Adipose tissue (tissue), 3 donors: ENCODE measurements around the gene TMEM151B. TPM values are rescaled to one million over a fixed set of nuclear protein-coding genes. Genes with fewer than 3 reads are reported as not detected.
"Not testable (repeated sequence)": the region's sequence is repeated elsewhere in the genome, so short reads cannot be mapped to it uniquely, and the experiment has no call there.

Source experiments
- H3K27ac ChIP-seq: one replicate; pipeline ENCODE4 v1.5.1; 2013; ENCODE audit warnings: low read depth, low read length
- WGBS, 3 donors: extraction: QIAGEN DNeasy Blood & Tissue Kit; methylation state at CpG; one replicate each; pipeline ENCODE4 v1.1.7; 2013; 5-methylcytosine and 5-hydroxymethylcytosine counted together
- polyA plus RNA-seq, 3 donors: library from polyadenylated mRNA; stranded (reverse); fragments of 200-250 nt; gene quantifications; one replicate each; pipeline ENCODE4 v1.2.3, GENCODE V29; 2013
- donor health status: healthy with polysubstance abuse.
- donor health status: Bipolar disorder and iron deficiency.
- donor health status: healthy.

TMEM151B gene
- polyA plus RNA-seq, 3 donors: 0.06 TPM; not detected in 2

GRCh38 chr6:44230034-44230675 is 40.1 kb upstream of the TMEM151B start:
- H3K27ac ChIP-seq: no peak overlapping the region
- 94 to 95% (median 94%) methylated on average over 10 of the region's 10 CpGs for whole genome bisulfite sequencing, 3 donors

DNA sequence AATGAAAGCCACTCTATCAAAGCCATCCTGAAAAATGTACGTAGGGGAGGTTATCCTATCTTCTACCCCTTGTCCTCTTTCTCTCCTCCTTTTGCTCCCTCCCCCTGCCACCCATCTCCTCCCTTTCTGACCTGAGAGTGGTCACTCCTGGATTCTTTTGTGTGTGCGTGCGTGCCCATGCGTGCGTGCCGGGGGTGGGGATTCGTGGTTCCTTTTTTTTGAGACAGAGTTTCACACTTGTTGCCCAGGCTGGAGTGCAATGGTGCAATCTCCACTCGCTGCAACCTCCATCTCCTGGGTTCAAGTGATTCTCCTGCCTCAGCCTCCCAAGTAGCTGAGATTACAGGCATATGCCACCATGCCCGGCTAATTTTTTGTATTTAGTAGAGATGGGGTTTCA is 38.8 kb upstream of the TMEM151B start:
- WGBS, 3 donors: 61 to 95% (median 82%) methylated on average over 9 of the region's 9 CpGs
- H3K27ac ChIP-seq: not testable (repeated sequence)

DNA sequence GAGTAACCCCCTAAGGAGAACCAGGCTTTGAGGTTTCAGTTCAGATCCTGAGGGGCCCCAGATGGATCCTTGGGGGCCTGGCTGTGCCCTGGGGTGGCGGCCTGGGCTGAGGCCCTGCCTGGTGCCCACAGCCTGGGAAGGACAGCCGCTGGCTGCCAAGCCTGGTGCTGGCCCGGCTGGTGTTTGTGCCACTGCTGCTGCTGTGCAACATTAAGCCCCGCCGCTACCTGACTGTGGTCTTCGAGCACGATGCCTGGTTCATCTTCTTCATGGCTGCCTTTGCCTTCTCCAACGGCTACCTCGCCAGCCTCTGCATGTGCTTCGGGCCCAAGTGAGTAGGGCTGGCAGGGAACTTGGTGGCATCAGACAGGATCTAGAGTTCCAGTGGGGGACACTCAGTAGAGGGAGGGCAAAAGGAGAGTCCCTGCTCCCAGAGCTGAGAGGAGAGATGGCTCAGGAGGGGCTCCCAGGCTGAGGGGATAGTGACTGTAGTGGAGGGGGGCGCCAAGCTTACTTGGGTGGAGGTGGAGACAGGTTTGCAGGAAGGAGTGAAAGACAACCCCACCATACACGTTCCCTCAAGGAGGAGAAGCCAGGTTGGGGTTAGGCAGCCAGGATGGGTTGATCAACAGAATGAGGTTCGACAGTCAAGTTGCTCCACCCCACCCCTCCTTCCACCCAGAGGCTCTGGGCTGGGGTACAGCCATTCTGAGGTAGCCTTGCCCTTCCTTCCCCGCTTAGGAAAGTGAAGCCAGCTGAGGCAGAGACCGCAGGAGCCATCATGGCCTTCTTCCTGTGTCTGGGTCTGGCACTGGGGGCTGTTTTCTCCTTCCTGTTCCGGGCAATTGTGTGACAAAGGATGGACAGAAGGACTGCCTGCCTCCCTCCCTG is 37.3 kb upstream of the TMEM151B start:
- no peak overlapping the region for H3K27ac ChIP-seq
- WGBS, 3 donors: 76 to 89% (median 77%) methylated on average over 16 of the region's 16 CpGs

- WGBS, 3 donors: 40 to 73% (median 50%) methylated on average over 14 of the region's 14 CpGs
- no peak overlapping the region for H3K27ac ChIP-seq
Measured at GRCh38 chr6:44233567-44234100, 36.6 kb upstream of the TMEM151B start.

DNA sequence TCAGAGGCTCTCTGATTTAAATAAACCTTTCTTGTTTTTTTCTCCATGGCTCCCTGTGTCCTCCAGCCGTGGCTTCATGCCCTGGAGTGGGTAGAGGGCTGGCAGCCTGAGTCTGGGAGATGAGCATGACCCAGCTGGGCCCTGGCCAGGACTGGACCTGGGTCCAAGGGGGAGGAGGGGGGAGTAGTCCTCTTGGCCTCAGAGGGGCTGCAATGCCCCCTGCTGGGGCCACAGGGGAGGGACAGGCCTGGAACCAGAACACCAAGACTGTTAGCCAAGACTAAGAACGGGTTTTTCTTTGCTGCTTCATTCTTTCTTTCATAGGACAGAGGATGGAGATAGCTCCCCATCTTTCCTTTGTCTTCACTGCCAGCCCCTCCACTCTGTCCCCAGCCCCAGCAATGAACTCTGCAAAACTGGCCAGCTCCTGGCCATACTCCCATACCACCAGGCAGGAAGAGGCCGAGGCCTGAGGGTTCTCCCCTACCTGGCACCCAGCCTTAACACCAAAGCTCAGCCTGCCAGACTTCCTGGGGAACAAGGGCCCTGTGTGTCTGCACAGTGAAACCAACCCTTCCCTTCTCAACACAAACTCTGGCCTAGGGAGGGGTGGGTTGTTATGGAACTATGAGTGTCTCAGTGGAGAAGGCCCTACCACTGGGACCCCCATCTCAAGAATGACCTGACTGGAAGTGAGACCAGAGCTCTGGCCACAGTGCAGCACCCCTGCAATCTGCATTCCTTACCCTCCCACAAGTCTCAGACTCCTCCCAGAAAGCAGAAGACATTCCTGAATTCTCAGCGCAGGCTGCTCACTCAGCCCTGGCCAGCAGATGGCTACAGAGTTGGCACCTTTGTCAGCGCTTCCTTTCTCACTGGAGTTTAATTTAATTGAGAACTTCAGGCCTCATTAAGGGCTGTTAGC is 35.9 kb upstream of the TMEM151B start:
- 28 to 44% (median 40%) methylated on average over 5 of the region's 5 CpGs for WGBS, 3 donors
- no peak overlapping the region for H3K27ac ChIP-seq

DNA sequence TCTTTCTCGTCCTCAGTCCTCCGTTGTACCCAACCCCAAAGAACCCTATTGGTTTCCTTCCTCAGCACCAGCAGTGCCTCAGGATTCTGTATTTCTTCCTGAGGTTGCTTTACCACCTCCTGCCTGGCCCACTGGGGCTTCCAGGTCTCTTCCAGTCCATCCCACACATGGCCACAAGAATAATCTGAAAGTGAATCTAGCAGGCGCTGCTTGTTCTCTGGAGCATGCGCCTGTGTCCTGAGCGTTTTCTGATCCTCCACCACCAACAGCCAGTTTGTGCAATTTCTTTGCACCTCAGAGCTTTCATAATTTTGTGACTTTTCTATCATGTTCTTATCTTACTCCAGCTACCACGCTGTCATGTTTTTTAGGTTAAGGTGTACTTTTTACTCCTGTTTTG is 35.0 kb upstream of the TMEM151B start:
- 54 to 73% (median 56%) methylated on average over 6 of the region's 6 CpGs for WGBS, 3 donors
- H3K27ac ChIP-seq: no peak overlapping the region

- WGBS, 3 donors: 74 to 82% (median 78%) methylated on average over 6 of the region's 6 CpGs
Measured at GRCh38 chr6:44235891-44236516, 34.2 kb upstream of the TMEM151B start.

DNA sequence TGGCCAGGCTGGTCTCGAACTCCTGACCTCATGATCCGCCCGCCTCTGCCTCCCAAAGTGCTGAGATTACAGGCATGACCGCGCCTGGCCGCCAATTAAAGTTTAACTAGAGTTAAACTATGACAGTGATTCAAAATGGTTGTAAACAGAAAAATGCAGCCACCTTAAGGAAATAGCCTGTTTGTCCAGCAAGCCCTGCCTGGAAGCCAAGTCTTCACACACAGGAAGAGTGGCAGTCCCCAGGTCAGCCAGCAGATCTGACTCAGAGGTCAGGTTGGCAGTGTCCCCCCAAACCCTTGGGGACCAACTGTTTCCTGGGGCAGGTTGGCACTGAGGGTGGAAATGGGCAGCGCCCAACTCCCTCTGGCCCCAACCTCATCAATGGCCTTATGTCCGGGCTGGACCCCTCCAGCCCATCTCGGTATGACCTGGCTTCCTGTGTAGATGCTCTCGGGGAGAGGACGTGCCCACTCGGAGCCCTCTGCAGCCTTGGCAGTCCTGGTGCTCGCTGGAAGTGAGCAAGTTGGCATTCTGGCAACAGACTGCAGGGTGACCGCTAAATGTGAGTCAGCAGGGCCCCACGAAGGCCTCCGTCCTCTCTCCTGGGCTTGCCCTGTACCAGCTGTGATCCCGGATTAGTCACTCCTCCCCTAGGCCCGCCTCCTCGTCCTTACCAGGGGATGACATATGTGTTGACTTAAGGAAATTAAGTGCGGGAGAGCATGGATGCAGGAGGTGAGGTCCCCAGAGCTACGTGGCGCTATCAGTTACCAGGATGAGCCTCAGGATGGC is 33.0 kb upstream of the TMEM151B start:
- WGBS, 3 donors: 11 to 33% (median 28%) methylated on average over 22 of the region's 22 CpGs
- peak overlapping the region; percentile 84 for H3K27ac ChIP-seq

More at GRCh38 chr6:44235891-44236516, 34.2 kb upstream of the TMEM151B start:
- H3K27ac ChIP-seq: no peak overlapping the region

GRCh38 chr6:44237813-44238433 is 32.3 kb upstream of the TMEM151B start:
- peak overlapping the region; percentile 84 for H3K27ac ChIP-seq
- 1 to 2% (median 2%) methylated on average over 42 of the region's 42 CpGs for WGBS, 3 donors

DNA sequence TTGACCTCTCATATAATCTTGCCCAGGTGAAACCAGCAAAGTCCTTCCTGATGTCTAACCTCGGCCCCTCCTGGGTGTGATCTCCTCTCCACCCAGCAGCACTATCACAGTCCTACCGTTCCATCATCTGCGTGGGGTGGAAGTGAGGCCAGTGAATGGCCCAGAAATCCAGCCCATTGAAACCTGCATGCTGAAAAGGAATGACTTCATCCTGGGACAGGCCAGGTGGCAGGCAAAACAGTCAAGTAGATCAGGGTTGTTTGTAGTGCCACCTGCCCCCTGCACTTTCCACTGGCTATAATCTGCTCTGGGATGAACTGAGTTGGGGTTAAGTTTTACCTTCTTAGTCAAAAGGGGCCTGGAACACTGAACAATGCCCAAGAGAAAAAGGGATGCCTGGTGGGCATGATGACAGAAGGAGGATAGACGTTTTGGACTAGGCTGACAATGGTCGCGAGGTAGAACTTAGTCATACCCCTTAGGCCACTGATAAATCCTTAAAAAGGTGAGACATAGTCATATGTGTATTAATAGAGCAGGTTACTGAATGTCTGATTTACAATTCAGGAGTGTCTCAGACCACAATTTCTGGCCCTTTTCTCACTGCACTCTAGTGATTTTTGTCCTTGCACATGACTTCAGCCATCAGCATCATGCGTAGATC is 31.4 kb upstream of the TMEM151B start:
- 84 to 87% (median 86%) methylated on average over 7 of the region's 7 CpGs for WGBS, 3 donors

DNA sequence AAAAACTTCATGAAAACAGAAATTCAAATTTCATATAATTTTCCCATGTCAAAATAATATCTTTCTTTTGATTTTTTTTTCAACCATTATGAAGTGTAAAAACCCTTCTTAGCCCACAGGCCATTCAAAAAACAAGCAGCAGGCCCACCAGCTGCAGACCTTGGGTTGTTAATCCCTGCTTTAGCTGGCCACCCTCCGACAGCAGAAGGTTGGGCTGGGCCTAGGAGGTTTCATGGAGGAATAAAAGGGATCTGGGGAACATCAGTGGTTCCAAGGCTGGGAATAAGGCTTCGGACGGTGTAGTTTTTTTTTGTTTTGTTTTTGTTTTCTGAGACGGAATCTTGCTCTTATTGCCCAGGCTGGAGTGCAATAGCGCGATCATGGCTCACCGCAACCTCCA is 26.9 kb upstream of the TMEM151B start:
- WGBS, 3 donors: 92 to 94% (median 94%) methylated on average over 7 of the region's 7 CpGs
- H3K27ac ChIP-seq: no peak overlapping the region

More for the DNA sequence above, 31.4 kb upstream of the TMEM151B start:
- H3K27ac ChIP-seq: no peak overlapping the region

DNA sequence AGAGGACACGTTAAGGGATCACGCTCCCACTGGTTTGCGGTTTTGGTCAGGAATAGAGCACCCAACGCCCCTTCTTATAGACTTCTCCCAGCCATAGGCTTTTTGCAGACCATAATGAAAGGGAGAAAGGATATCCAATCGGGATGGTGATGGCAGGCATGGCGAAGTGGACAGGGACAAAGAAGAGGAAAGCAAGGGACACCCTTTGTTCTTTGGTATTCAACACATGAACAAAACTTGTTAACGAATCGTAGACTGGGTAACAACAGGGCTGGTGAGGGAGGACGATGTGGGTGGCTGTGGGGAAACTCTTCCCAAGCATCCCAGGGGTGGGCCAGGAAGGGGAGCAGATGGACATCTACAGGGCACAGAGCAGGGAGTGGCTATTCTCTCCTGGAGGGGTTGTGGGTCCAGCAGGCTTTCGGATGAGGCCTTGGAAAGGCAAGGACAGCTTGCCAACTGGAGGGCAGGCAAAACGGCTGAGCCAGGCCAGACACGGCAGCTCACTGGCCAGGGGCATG is 24.8 kb upstream of the TMEM151B start:
- no peak overlapping the region for H3K27ac ChIP-seq
- 68 to 77% (median 74%) methylated on average over 12 of the region's 12 CpGs for WGBS, 3 donors

GRCh38 chr6:44245912-44246662 is 24.2 kb upstream of the TMEM151B start:
- 0 to 1% (median 0%) methylated on average over 59 to 62 of the region's 62 CpGs for WGBS, 3 donors
- H3K27ac ChIP-seq: peak overlapping the region; percentile 86

DNA sequence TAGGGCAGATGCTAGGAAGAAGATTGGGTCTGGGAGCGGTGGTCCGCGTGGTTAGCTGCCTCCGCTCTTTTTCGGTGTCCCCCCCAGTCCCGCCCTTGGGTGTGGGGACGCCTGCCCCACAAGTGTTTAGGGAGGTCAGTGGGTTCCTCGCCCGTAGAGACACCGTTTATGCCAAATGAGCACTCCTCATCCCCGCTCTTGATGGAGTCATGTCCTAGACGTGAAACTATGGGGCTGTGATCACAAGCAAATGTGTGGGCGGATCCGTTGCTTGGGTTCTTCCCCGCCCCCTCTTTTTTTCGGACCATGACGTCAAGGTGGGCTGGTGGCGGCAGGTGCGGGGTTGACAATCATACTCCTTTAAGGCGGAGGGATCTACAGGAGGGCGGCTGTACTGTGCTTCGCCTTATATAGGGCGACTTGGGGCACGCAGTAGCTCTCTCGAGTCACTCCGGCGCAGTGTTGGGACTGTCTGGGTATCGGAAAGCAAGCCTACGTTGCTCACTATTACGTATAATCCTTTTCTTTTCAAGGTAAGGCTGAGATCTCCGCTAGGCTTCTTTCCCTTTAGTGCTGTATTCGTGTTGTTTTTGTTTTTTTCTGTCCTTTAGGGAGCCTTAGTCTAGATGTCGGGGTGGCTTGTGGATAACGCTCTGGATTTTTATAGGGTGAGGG is 23.4 kb upstream of the TMEM151B start, which contains the start of gene HSP90AB1:
TSS of gene HSP90AB1 (plus strand) at position 439 of the 675 bp plus-strand sequence. CDS start 1,529 bp downstream, outside the sequence.
- WGBS, 3 donors: 0 to 1% (median 1%) methylated on average over 34 of the region's 34 CpGs

More for the DNA sequence above, 23.4 kb upstream of the TMEM151B start, which contains the start of gene HSP90AB1:
- peak within 1 kb of the TSS; percentile 86 for H3K27ac ChIP-seq
